Measurements from ENCODE around the gene RNF130.

Gene RNF130

DNA sequence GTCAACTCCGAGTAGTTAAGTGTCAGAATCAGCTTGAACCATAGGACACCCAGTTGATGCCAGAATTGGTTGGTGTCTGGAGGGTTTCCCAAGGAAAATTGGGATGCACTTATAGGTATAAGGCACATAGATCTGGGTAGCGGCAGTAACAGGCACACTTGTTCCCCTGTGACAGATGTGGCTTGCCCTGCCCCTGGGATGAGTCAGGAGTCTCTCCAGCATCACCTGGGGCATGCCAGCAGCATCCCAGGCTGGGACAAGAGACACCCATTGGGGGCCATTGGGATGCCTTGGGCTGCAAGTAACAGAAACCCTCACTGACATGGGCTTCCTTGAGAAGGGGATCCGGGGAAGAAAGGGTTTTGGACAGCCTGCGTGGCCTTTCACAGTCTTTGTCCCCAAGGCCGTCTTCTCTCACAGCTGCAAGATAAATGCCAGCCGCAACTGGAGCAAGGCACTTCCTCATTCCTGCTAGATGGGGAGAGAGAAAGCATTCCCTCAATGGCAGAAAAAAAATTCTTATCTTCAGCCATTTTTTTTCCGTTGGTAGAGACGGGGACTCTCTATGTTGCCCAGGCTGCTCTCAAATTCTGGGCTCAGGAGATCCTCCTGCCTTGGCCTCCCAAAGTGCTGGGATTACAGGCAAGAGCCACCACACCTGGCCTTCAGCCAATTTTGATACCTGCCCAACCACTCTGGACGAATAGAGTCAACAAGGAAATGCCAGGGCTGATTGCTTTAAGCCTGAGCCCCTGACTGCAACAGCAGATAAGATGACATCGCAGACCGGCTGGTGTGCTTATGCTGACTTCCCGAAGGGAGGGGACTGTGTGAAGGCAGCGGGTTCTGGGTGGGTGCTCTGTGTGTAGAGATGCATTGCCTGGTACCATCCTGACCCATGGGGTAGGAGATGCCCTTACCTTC is 13.3 kb upstream of the RNF130 start:
- peak; percentile 46 for DNase-seq (ENCODE audit: low read depth)

- DNase-seq (ENCODE audit: low read depth): no peak
Measured at GRCh38 chr5:180083529-180084060, 12.0 kb upstream of the RNF130 start.

GRCh38 chr5:180082633-180083420 is 11.3 kb upstream of the RNF130 start:
- no peak for DNase-seq (ENCODE audit: low read depth)

DNA sequence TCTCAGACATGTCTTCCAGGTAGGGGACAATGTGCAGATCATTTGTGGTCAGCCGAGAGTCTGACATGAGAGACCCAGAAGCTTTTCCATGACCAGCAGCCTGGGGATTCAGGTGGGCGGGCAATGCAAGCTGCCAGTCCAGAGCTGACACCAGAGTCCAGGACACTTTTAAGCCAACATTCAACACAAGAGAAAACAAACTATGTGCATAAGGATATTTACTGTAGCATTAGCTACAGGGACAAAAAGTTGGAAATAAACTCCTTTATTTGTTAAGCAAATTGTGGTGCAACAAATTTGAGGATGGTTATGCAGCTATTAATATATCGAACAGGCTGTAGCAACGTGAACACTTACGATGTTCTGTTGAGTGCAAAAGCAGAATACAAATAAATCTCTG is 9.9 kb upstream of the RNF130 start:
- DNase-seq (ENCODE audit: low read depth): no peak

DNA sequence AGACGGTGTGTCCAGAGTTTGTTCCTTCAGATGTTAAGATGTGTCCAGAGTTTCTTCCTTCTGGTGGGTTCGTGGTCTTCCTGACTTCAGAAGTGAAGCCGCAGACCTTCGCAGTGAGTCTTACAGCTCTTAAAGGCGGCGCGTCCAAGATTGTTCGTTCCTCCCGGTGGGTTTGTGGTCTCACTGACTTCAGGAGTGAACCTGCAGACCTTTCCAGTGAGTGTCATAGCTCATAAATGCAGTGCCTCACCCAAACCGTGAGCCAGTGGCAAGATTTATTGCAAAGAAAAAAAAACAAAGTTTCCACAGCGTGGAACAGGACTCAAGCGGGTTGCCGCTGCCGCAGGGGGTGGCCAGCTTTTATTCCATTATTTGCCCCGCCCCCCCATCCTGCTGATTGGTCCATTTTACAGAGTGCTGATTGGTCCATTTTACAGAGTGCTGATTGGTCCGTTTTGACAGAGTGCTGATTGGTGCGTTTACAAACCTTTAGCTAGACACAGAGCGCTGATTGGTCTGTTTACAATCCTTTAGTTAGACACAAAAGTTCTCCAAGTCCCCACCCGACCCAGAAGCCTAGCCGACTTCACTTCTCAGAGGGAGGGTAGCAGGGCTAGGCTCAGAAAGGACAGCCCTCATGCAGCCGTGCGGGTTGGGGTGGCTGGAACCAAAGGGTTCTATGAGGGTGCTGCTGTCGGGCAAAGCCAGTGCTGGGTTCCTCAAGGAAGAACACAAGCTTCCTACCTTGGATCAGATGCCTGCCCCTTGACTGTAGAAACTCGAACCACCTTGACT is 9.1 kb upstream of the RNF130 start:
- no peak for DNase-seq (ENCODE audit: low read depth)

DNA sequence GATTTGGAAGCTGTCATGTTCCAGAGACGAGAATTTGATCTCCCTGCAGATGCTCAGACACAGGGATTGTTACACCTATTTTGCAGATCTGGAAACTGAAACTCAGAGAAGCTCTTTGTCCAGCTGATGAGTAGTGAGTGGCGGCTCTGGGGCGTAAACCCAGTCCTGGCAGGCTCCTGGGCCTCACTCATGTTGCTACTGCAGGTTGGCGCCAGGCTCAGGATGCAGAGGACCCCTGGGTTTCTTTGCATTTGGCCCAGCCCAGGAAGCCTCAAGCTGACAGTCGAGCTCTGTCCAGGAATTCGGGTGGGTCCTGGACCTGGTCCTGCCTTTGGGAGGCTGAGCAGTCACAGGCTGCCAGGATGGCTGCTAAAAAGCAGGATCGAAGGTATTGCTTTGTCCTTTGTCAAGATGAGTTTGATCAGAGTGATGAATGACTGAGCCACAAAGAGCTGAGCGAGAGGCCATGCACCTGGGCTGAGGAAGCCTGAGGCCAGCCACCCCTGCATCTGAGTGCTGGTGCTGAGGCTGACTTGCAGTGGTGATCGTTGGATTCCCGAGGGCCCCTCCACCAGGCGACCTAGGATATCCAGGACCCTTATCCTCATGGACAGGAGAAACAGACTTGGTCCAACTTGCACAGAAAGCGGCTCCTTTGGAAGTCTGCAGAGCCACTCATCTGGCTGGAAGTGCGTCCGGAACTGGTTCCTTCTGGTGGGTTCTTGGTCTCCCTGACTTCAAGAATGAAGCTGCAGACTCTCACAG is 8.3 kb upstream of the RNF130 start:
- DNase-seq (ENCODE audit: low read depth): no peak

DNA sequence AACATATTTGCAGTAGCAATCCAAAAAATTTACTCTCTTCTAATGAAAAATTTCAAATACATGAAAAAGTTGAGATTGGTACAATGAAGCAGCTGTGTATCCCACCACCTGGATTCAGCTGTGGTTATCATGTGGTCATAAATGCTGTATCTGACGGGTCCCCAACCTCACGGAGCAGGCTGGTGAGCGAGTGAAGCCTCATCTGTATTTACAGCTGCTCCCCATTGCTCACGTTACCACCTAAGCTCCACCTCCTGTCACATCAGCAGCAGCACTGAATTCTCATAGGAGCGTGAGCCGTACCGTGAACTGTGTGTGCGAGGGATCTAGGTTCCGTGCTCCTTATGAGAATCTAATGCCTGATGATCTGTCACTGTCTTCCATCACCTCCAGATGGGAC is 6.8 kb upstream of the RNF130 start:
- DNase-seq (ENCODE audit: low read depth): no peak

- DNase-seq (ENCODE audit: low read depth): no peak
Measured at GRCh38 chr5:180077594-180078284, 6.2 kb upstream of the RNF130 start.

- no peak for DNase-seq (ENCODE audit: low read depth)
Measured at GRCh38 chr5:180075703-180076102, 4.1 kb upstream of the RNF130 start.

- DNase-seq (ENCODE audit: low read depth): no peak
Measured at GRCh38 chr5:180074462-180074861, 2.9 kb upstream of the RNF130 start.

DNA sequence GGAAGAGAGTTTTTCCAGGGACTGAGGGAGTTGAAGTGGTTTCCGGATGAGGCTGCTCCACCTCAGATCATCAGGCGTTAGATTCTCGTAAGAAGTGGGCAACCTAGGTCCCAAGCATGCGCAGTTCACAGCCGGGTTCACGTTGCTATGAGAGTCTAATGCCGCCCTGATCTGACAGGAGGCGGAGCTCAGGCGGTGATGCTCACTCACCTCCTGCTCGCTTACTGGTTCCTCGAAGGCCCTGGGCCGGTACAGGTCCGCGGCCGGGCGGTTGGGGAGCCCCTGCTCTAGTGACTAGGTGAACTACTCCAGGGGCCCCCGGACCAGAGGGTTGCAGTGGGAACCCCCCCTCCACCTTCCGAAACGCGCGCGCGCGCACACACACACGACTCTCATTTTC is 997 bp upstream of the RNF130 start:
- DNase-seq (ENCODE audit: low read depth): no peak

DNA sequence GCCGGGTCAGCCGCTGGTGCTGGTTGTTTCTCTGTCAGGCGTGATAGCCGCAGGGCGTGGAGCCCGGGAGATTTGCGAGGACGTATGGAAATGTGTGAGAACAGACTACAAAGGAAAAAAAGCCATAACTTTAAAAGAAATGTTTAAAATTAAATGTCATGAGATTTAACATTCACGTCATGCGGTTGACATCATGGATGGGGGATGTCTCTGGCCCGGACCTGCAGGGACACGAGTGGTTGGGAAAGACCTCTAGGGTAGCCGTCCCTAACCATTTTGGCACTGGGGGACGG is 643 bp upstream of the RNF130 start:
- no peak for DNase-seq (ENCODE audit: low read depth)

DNA sequence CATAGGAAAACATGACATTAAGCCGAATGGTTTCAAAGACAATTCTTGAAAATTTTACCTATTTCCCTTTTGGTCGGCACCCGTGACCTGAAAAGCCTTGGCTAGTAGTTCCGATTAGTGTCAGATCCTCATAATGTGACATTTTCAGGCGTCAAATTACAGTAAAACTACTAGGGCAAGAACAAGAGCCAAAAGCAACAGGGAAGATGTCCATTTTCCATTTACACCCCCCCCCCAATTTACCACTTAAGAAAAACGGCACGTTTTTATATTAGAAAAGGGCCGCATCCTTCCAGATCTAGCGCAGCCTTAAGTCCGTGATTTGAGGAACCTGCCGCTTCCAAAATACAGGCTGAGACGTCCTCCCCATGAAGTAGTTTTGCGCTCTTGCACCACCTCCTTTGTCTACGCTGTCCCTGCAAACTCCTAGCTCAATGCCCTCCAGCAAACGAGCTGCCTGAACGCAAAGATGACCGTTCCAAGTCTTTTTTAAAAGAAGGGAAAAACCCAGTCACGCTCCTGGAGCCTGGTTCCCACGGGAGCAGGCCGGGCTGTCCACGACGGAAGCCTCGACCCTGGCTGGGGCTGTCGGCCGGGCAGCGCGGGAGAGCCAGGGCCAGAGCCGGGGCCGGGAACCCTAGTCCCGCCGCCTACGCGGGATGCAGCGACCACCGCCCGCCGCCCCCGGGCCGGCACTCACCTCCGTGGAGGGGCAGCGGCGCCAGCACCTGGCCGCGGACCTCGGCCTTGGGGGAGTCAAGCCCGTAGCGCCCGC is 616 bp downstream of the RNF130 start:
- no peak for DNase-seq (ENCODE audit: low read depth)

- peak; percentile 59 for DNase-seq (ENCODE audit: low read depth)
Measured at GRCh38 chr5:180069589-180070247, 1.8 kb downstream of the RNF130 start.

- DNase-seq (ENCODE audit: low read depth): no peak
Measured at GRCh38 chr5:180068519-180069090, 3.0 kb downstream of the RNF130 start.

- no peak for DNase-seq (ENCODE audit: low read depth)
Measured at GRCh38 chr5:180067986-180068385, 3.6 kb downstream of the RNF130 start.

DNA sequence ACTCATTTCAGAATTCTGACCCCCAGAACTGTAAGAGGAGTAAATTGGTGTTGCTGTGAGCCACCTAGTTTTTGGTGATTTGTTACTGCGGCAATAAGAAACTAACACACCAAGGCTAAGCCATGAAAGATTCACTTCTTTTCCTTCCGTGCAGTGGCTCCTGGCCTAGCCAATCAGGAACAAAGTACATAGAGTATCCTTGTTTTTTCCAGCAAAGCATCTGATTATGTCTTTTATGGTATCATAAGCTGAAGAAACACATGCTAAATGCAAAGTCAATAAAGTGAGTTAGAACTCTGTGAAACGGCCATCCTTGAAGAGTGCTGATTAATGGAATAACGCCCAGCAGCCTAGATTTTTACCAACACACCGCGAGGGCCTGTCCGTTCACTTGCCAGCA is 11.4 kb downstream of the RNF130 start:
- DNase-seq (ENCODE audit: low read depth): no peak

- DNase-seq (ENCODE audit: low read depth): no peak
Measured at GRCh38 chr5:180059326-180059725, 12.2 kb downstream of the RNF130 start.

- no peak for DNase-seq (ENCODE audit: low read depth)
Measured at GRCh38 chr5:180056153-180056552, 15.4 kb downstream of the RNF130 start.

All from CMK (cell line).